GM21825 (cell line): Measurements from ENCODE around the gene LHX5.

Experiments used
- ATAC-seq: cut with Tn5 transposase; IDR thresholded peaks from one replicate; pipeline ENCODE4 v1.9.1; 2021; ENCODE audit warnings: mild to moderate bottlenecking, moderate library complexity; ENCODE audit not compliant: unreplicated experiment

LHX5 gene

GRCh38 chr12:113420996-113421595 lies 50.6 kb downstream of the LHX5 start:
- no peak for ATAC-seq

GRCh38 chr12:113418213-113418879 lies 53.3 kb downstream of the LHX5 start:
- no peak for ATAC-seq

- ATAC-seq = no peak
Observed at GRCh38 chr12:113416091-113416754, 55.4 kb downstream of the LHX5 start.

GRCh38 chr12:113414519-113415038 lies 57.1 kb downstream of the LHX5 start:
- ATAC-seq = no peak

GRCh38 chr12:113413488-113413939 lies 58.2 kb downstream of the LHX5 start:
- ATAC-seq = no peak
